HepG2 (cell line): Measurements from ENCODE around the gene PIMREG. TPM values are rescaled to one million over a fixed set of nuclear protein-coding genes. Genes with fewer than 3 reads are reported as not detected.

Experiments used
- ATAC-seq: fragments of 200-7000 bp; cut with Tn5 transposase; 3 replicates; pipeline ENCODE4 v1.9.1; 2020; ENCODE audit warnings: mild to moderate bottlenecking, moderate library complexity
- BruUV-seq: library from RNA; stranded (reverse); fragments of 400-500 nt; replicated peaks from 2 replicates; lab custom pipeline; 2021; lab: Mats Ljungman, UMichigan
- CTCF ChIA-PET: fragments of 300-600 bp; formaldehyde crosslinking; extraction: SDS; loops from one replicate; lab custom pipeline; 2021; ENCODE audit warnings: low total read pairs, inconsistent platforms, low intra/inter-chr PET ratio; lab: Yijun Ruan, JAX
- POLR2A ChIA-PET: fragments of 350-600 bp; sonication (Branson Sonifier 250); formaldehyde crosslinking; loops from one replicate; lab custom pipeline; 2020; ENCODE audit warnings: antibody characterized with exemption, inconsistent platforms; lab: Yijun Ruan, JAX
- DNase-seq: peaks from one replicate; pipeline ENCODE4 v3.0.0-alpha.2; 2015; ENCODE audit warnings: low spot score
- FAIRE-seq: peaks from 3 replicates; lab custom pipeline; 2011; peaks lifted over from hg19 to GRCh38; lab: Jason Lieb, UNC
- H2AFZ ChIP-seq: one replicate; pipeline ENCODE4 v1.6.1; 2011; ENCODE audit warnings: low read length, inconsistent platforms
- H3K27ac ChIP-seq: fragments of 300-600 bp; 3 replicates; pipeline ENCODE4 v1.8.0; 2011; ENCODE audit warnings: mixed run types, mild to moderate bottlenecking, mixed read lengths, low read length, inconsistent platforms; ENCODE audit not compliant: insufficient read depth; ENCODE audit errors: extremely low read length
- H3K27me3 ChIP-seq, 2 experiments: fragments of 200-600 bp in 1 of 2; 2 replicates in 1 of 2; 3 replicates in 1 of 2; pipeline versions ENCODE4 v1.6.0 to v1.8.0; 2011; ENCODE audit warnings: low read length in 2 of 2, mild to moderate bottlenecking in 2 of 2, moderate library complexity in 2 of 2, inconsistent platforms in 1 of 2; ENCODE audit not compliant: insufficient read depth in 2 of 2, control insufficient read depth in 1 of 2
- H3K36me3 ChIP-seq, 2 experiments: fragments of 200-600 bp in 1 of 2; replicated peaks in 1 of 2; 2 replicates in 1 of 2; 3 replicates in 1 of 2; pipeline versions ENCODE4 v1.5.1 to v1.8.0; 2011; ENCODE audit warnings: low read length in 2 of 2, inconsistent platforms in 1 of 2; ENCODE audit not compliant: insufficient read depth in 2 of 2, control insufficient read depth in 1 of 2
- H3K4me1 ChIP-seq: 2 replicates; pipeline ENCODE4 v1.5.1; 2012; ENCODE audit warnings: low read length, inconsistent platforms; ENCODE audit not compliant: insufficient read depth
- H3K4me2 ChIP-seq: 2 replicates; pipeline ENCODE4 v1.6.0; 2011; ENCODE audit warnings: low read depth, low read length, inconsistent platforms
- H3K4me3 ChIP-seq, 3 experiments: fragments of 200-600 bp in 1 of 3; sonication (generic), shearing (Covaris generic) in 1 of 3; replicated peaks in 1 of 3; 2 replicates each; pipeline ENCODE4 v1.5.1; 2011 to 2016; ENCODE audit warnings: low read length in 3 of 3, inconsistent platforms in 2 of 3, low read depth in 2 of 3, mild to moderate bottlenecking in 2 of 3, control low read depth in 1 of 3, mixed read lengths in 1 of 3; ENCODE audit not compliant: insufficient read depth in 1 of 3
- H3K79me2 ChIP-seq: one replicate; pipeline ENCODE4 v1.6.1; 2011; ENCODE audit warnings: low read length, inconsistent platforms; ENCODE audit not compliant: insufficient read depth
- H3K9ac ChIP-seq: 2 replicates; pipeline ENCODE4 v1.6.0; 2011; ENCODE audit warnings: mild to moderate bottlenecking, low read depth, low read length, inconsistent platforms; ENCODE audit not compliant: insufficient read depth
- H3K9me3 ChIP-seq: 2 replicates; pipeline ENCODE4 v1.5.1; 2012; ENCODE audit warnings: mild to moderate bottlenecking, low read length
- H4K20me1 ChIP-seq: 2 replicates; pipeline ENCODE4 v1.6.0; 2011; ENCODE audit warnings: inconsistent platforms, mild to moderate bottlenecking, low read length, moderate library complexity; ENCODE audit not compliant: insufficient read depth
- BHLHE40 ChIP-seq: IDR thresholded peaks from 2 replicates; pipeline ENCODE4 v1.6.1; 2011; ENCODE audit warnings: low read length, improper control_type of control experiment
- FOXK1 ChIP-seq: sonication (generic); formaldehyde crosslinking; IDR thresholded peaks from 2 replicates; pipeline ENCODE4 v1.4.0; 2020; ENCODE audit warnings: low read depth, missing genetic modification reagents, borderline replicate concordance
- GFI1 ChIP-seq: sonication (generic); formaldehyde crosslinking; IDR thresholded peaks from 2 replicates; pipeline ENCODE4 v1.5.0; 2020; ENCODE audit warnings: missing genetic modification reagents, mild to moderate bottlenecking, borderline replicate concordance
- GTF2F1 ChIP-seq: fragments of 150-350 bp; IDR thresholded peaks from 2 replicates; pipeline ENCODE4 v1.6.1; 2014; ENCODE audit warnings: low read length
- HMG20B ChIP-seq: conservative IDR thresholded peaks from 2 replicates; pipeline ENCODE4 v1.6.1; 2016; ENCODE audit warnings: missing genetic modification reagents, missing compliant biosample characterization
- HNRNPL ChIP-seq: fragments of 200-400 bp; formaldehyde crosslinking; IDR thresholded peaks from 2 replicates; pipeline ENCODE4 v1.6.1; 2017; ENCODE audit warnings: mild to moderate bottlenecking, low read depth, low read length
- HNRNPLL ChIP-seq: fragments of 200-400 bp; formaldehyde crosslinking; IDR thresholded peaks from 2 replicates; pipeline ENCODE4 v1.6.1; 2017; ENCODE audit warnings: mild to moderate bottlenecking, low read depth, low read length; ENCODE audit not compliant: poor library complexity, severe bottlenecking
- PATZ1 ChIP-seq: sonication (generic); formaldehyde crosslinking; IDR thresholded peaks from 2 replicates; pipeline ENCODE4 v1.4.0; 2020; ENCODE audit warnings: missing genetic modification reagents
- RBM22 ChIP-seq: fragments of 200-400 bp; formaldehyde crosslinking; optimal IDR thresholded peaks from 2 replicates; pipeline ENCODE3; 2017; ENCODE audit warnings: mild to moderate bottlenecking, low read length, moderate library complexity
- RXRA ChIP-seq: sonication (generic); formaldehyde crosslinking; IDR thresholded peaks from 2 replicates; pipeline ENCODE4 v1.5.1; 2020; ENCODE audit warnings: missing genetic modification reagents
- SETDB1 ChIP-seq: sonication (generic); formaldehyde crosslinking; IDR thresholded peaks from 2 replicates; pipeline ENCODE4 v1.5.1; 2020; ENCODE audit warnings: missing genetic modification reagents, mild to moderate bottlenecking, borderline replicate concordance
- ZFP37 ChIP-seq: sonication (generic); formaldehyde crosslinking; IDR thresholded peaks from 2 replicates; pipeline ENCODE4 v1.4.0; 2020; ENCODE audit warnings: missing genetic modification reagents, borderline replicate concordance
- ZIK1 ChIP-seq: sonication (generic); formaldehyde crosslinking; IDR thresholded peaks from 2 replicates; pipeline ENCODE4 v1.5.0; 2020; ENCODE audit warnings: mild to moderate bottlenecking, low read depth, missing genetic modification reagents, borderline replicate concordance
- ZNF558 ChIP-seq: sonication (generic); formaldehyde crosslinking; IDR thresholded peaks from 2 replicates; pipeline ENCODE4 v1.9.0; 2022; ENCODE audit warnings: mild to moderate bottlenecking, missing genetic modification reagents, borderline replicate concordance
- ZNF839 ChIP-seq: sonication (generic); formaldehyde crosslinking; IDR thresholded peaks from 2 replicates; pipeline ENCODE4 v1.4.0; 2020; ENCODE audit warnings: missing genetic modification reagents, mild to moderate bottlenecking, borderline replicate concordance
- WGBS: methylation state at CpG from one replicate; pipeline ENCODE4 v1.1.6; 2017; ENCODE audit warnings: low lambda C conversion rate; 5-methylcytosine and 5-hydroxymethylcytosine counted together
- in situ Hi-C: cut with HindIII; loops from 2 replicates; pipeline ENCODE4 v1.10.0; 2017; ENCODE audit warnings: low pct_unique_long_range_greater_than_20kb; ENCODE audit not compliant: extremely low pct_ligation_motif_present
- intact Hi-C: fragments of 100-400 bp; cut with micrococcal nuclease; formaldehyde crosslinking; loops from one replicate; pipeline ENCODE4 v1.10.0; 2022; ENCODE audit not compliant: unreplicated experiment
- polyA plus RNA-seq, 8 experiments: library from polyadenylated mRNA; depleted of rRNA in 3 of 8; stranded (reverse) in 7 of 8; unstranded in 1 of 8; fragments of >200 nt; fragmentation: Illumina TruSeq in 4 of 8; extraction: Trizol in 4 of 8; gene quantifications; 2 replicates each; pipeline versions ENCODE4 v1.2.1 to v1.2.3, GENCODE V29; 2011 to 2016; ENCODE audit warnings: low read depth in 4 of 8, missing spikeins in 1 of 8, mixed read lengths in 1 of 8; ENCODE audit not compliant: insufficient read depth in 1 of 8
- total RNA-seq, 5 experiments: library from RNA; depleted of rRNA; stranded (reverse); fragments of >200 nt; fragmentation: Illumina TruSeq; extraction: Trizol; gene quantifications; 2 replicates each; pipeline ENCODE4 v1.2.3, GENCODE V29; 2016; ENCODE audit warnings: low read depth in 1 of 5

PIMREG gene
- total and polyA plus RNA-seq, 2 of the 13 experiments (the other 11 are each of a cell fraction or from before 2014, with no cell fraction given): 15.6 to 30.3 TPM

GRCh38 chr17:6468051-6468790 is 24.0 kb downstream of the PIMREG start:
- no peaks in the 10 kb centered on the region for H3K4me1 ChIP-seq
- no peak for TF ChIP-seq ZFP37
- TF ChIP-seq HNRNPL: no peak
- TF ChIP-seq ZIK1: no peak
- no peak for TF ChIP-seq ZNF558 (CRISPR knock-in tag)
- TF ChIP-seq, all 625 proteins: peak for 0
- H3K9ac ChIP-seq: no peak overlapping the region
- in situ Hi-C loops: no loop called here
- H4K20me1 ChIP-seq: no peaks in the 10 kb centered on the region
- no peaks in the 10 kb centered on the region for H3K27me3 ChIP-seq
- ChIA-PET POLR2A (no interaction called here), CTCF (no interaction called here)
- no peak overlapping the region for H3K4me3 ChIP-seq
- ATAC-seq (no peak), FAIRE-seq (no peak), DNase-seq (no peak)
- no peak overlapping the region for H3K4me2 ChIP-seq
- H3K79me2 ChIP-seq: no peaks in the 10 kb centered on the region
- H3K27ac ChIP-seq: no peak overlapping the region
- H3K9me3 ChIP-seq: no peaks in the 10 kb centered on the region; the same call in 1 of the 2 replicates
- intact Hi-C loops: no loop called here
- no TSS peak for BruUV-seq
- WGBS: 40% methylated on average over 11 of the region's 23 CpGs
- no peak overlapping the region for H2AFZ ChIP-seq
- H3K36me3 ChIP-seq: no peaks in the 10 kb centered on the region

DNA sequence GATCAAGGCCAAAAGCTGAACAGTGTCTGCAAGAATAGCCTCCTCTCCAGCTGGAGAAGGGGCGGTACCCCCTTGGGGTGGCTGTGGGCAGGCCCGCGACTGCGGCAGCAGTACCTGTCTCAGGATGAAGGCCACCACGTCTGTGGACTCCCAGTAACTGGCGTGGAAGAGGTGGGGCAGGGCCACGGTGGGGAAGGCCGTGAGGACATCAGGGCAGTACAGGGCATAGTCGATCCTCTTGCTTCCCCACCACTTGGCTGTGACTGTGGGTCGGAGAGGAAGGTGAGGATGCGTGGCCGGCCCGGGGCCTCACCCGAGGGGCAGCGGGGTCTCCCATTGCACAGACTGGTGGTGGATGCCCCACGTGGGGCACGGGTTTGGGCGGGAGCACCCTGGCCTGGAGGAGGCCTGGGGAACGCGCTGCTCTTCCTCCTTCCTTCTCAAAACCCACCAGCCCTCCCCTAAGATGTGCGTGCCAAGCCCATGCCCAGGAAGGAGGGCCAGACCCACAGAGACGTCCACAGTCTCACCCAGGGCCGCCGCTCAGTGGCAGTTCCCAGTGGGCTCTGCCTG is 26.0 kb downstream of the PIMREG start:
- Histone ChIP-seq H3K9me3 (no peaks in the 10 kb centered on the region; the same call in 1 of the 2 replicates), H2AFZ (no peak overlapping the region), H3K27me3 (no peaks in the 10 kb centered on the region), H3K9ac (no peak overlapping the region), H3K27ac (no peak overlapping the region), H3K4me1 (no peaks in the 10 kb centered on the region), H3K4me3 (no peak overlapping the region)
- ATAC-seq (no peak), FAIRE-seq (no peak)
- in situ Hi-C loops: loop anchor here (5.0 kb wide), 1 partner anchor 172 kb away; the partner anchor contains the start of genes KIAA0753 and TXNDC17
- TF ChIP-seq SETDB1 (CRISPR knock-in tag) (no peak), PATZ1 (CRISPR knock-in tag) (no peak), HMG20B (no peak), HNRNPLL (no peak), ZNF839 (CRISPR knock-in tag) (no peak), RBM22 (no peak), FOXK1 (no peak), GTF2F1 (no peak), BHLHE40 (no peak), GFI1 (CRISPR knock-in tag) (no peak), RXRA (CRISPR knock-in tag) (no peak)
- TF ChIP-seq, all 625 proteins: peak for 0
- WGBS: 82% methylated on average over 19 of the region's 24 CpGs
- intact Hi-C loops: loop anchor here (10.0 kb wide), 1 partner anchor 85 kb away; the partner anchor contains the start of gene PITPNM3
- Histone ChIP-seq H3K79me2 (no peaks in the 10 kb centered on the region), H3K4me2 (no peak overlapping the region), H3K36me3 (no peaks in the 10 kb centered on the region), H4K20me1 (no peaks in the 10 kb centered on the region)
- BruUV-seq: no TSS peak
- DNase-seq: no peak
- POLR2A ChIA-PET: no interaction called here
- CTCF ChIA-PET: no interaction called here
